ENCODE measurements around the gene GDF11.
"Not testable (repeated sequence)": the region's sequence is repeated elsewhere in the genome, so short reads cannot be mapped to it uniquely, and the experiment has no call there.

Gene GDF11

GRCh38 chr12:55755246-55755645 lies 12.3 kb downstream of the GDF11 start:
- Mint-ChIP-seq H3K27me3 (no peaks in the 10 kb centered on the region), H3K4me3 (no peak overlapping the region), H3K4me1 (no peaks in the 10 kb centered on the region), H3K27ac (peak overlapping the region; percentile 63), H3K9me3 (no peaks in the 10 kb centered on the region), H3K36me3 (peaks cover 19% of the 10 kb centered on the region)
- DNase-seq (ENCODE audit: low spot score in 2 of 2) (no peak), ATAC-seq (ENCODE audit: low read depth) (no peak)

GRCh38 chr12:55757701-55758100 lies 14.8 kb downstream of the GDF11 start:
- Mint-ChIP-seq H3K27ac (no peak overlapping the region), H3K4me3 (no peak overlapping the region), H3K4me1 (no peaks in the 10 kb centered on the region), H3K9me3 (no peaks in the 10 kb centered on the region), H3K36me3 (peaks cover 24% of the 10 kb centered on the region), H3K27me3 (no peaks in the 10 kb centered on the region)
- no peak for DNase-seq (ENCODE audit: low spot score in 2 of 2)
- ATAC-seq (ENCODE audit: low read depth): no peak

- DNase-seq (ENCODE audit: low spot score in 2 of 2); H3K27me3 Mint-ChIP-seq; H3K4me3 Mint-ChIP-seq; H3K27ac Mint-ChIP-seq; H3K4me1 Mint-ChIP-seq; H3K9me3 Mint-ChIP-seq; ATAC-seq (ENCODE audit: low read depth): not testable (repeated sequence)
- H3K36me3 Mint-ChIP-seq: peaks cover 24% of the 10 kb centered on the region
These were observed 15.7 kb downstream of the GDF11 start for GRCh38 chr12:55758575-55758974.

GRCh38 chr12:55760663-55761062 lies 17.7 kb downstream of the GDF11 start:
- DNase-seq (ENCODE audit: low spot score in 2 of 2): no peak
- Mint-ChIP-seq H3K4me1 (no peaks in the 10 kb centered on the region), H3K36me3 (peaks cover 19% of the 10 kb centered on the region), H3K27me3 (no peaks in the 10 kb centered on the region), H3K9me3 (no peaks in the 10 kb centered on the region), H3K27ac (peak overlapping the region; percentile 82), H3K4me3 (no peak overlapping the region)
- no peak for ATAC-seq (ENCODE audit: low read depth)

- Mint-ChIP-seq H3K27ac (no peak overlapping the region), H3K4me1 (no peaks in the 10 kb centered on the region), H3K27me3 (no peaks in the 10 kb centered on the region), H3K36me3 (peaks cover 16% of the 10 kb centered on the region), H3K4me3 (no peak overlapping the region), H3K9me3 (no peaks in the 10 kb centered on the region)
- no peak for ATAC-seq (ENCODE audit: low read depth)
- DNase-seq (ENCODE audit: low spot score in 2 of 2): no peak
These were observed 19.7 kb downstream of the GDF11 start for GRCh38 chr12:55762646-55763045.

- ATAC-seq (ENCODE audit: low read depth) (no peak), DNase-seq (ENCODE audit: low spot score in 2 of 2) (no peak)
- H3K9me3 Mint-ChIP-seq: no peaks in the 10 kb centered on the region
- no peaks in the 10 kb centered on the region for H3K27me3 Mint-ChIP-seq
- peaks cover 15% of the 10 kb centered on the region for H3K36me3 Mint-ChIP-seq
- H3K27ac Mint-ChIP-seq: no peak overlapping the region
- H3K4me1 Mint-ChIP-seq: peaks cover 3% of the 10 kb centered on the region
- H3K4me3 Mint-ChIP-seq: no peak overlapping the region
These were observed 22.9 kb downstream of the GDF11 start for GRCh38 chr12:55765736-55766290.

GRCh38 chr12:55767156-55767555 lies 24.2 kb downstream of the GDF11 start:
- Mint-ChIP-seq H3K36me3 (peaks cover 14% of the 10 kb centered on the region), H3K27me3 (no peaks in the 10 kb centered on the region), H3K4me3 (no peak overlapping the region), H3K27ac (no peak overlapping the region), H3K9me3 (no peaks in the 10 kb centered on the region), H3K4me1 (peaks cover 3% of the 10 kb centered on the region)
- ATAC-seq (ENCODE audit: low read depth): no peak
- no peak for DNase-seq (ENCODE audit: low spot score in 2 of 2)

- ATAC-seq (ENCODE audit: low read depth) (no peak), DNase-seq (ENCODE audit: low spot score in 2 of 2) (no peak)
- H3K27me3 Mint-ChIP-seq: no peaks in the 10 kb centered on the region
- peak overlapping the region; percentile 48 for H3K27ac Mint-ChIP-seq
- no peak overlapping the region for H3K4me3 Mint-ChIP-seq
- H3K4me1 Mint-ChIP-seq: peaks cover 5% of the 10 kb centered on the region
- H3K36me3 Mint-ChIP-seq: peaks cover 16% of the 10 kb centered on the region
- no peaks in the 10 kb centered on the region for H3K9me3 Mint-ChIP-seq
These were observed 28.8 kb downstream of the GDF11 start for GRCh38 chr12:55771736-55772135.

GRCh38 chr12:55777856-55778255 lies 34.9 kb downstream of the GDF11 start:
- Mint-ChIP-seq H3K4me1 (peaks cover 2% of the 10 kb centered on the region), H3K36me3 (peaks cover 16% of the 10 kb centered on the region), H3K9me3 (no peaks in the 10 kb centered on the region), H3K27ac (no peak overlapping the region), H3K27me3 (no peaks in the 10 kb centered on the region), H3K4me3 (no peak overlapping the region)
- ATAC-seq (ENCODE audit: low read depth) (no peak), DNase-seq (ENCODE audit: low spot score in 2 of 2) (no peak)

GRCh38 chr12:55780685-55781084 lies 37.8 kb downstream of the GDF11 start:
- no peak overlapping the region for H3K4me3 Mint-ChIP-seq
- no peaks in the 10 kb centered on the region for H3K27me3 Mint-ChIP-seq
- H3K9me3 Mint-ChIP-seq: no peaks in the 10 kb centered on the region
- DNase-seq (ENCODE audit: low spot score in 2 of 2) (no peak), ATAC-seq (ENCODE audit: low read depth) (no peak)
- H3K36me3 Mint-ChIP-seq: peaks cover 16% of the 10 kb centered on the region
- peak overlapping the region; percentile 54 for H3K27ac Mint-ChIP-seq
- no peaks in the 10 kb centered on the region for H3K4me1 Mint-ChIP-seq

- H3K27ac Mint-ChIP-seq: peak overlapping the region; percentile 63
- no peaks in the 10 kb centered on the region for H3K27me3 Mint-ChIP-seq
- DNase-seq (ENCODE audit: low spot score in 2 of 2) (no peak), ATAC-seq (ENCODE audit: low read depth) (no peak)
- H3K4me3 Mint-ChIP-seq: no peak overlapping the region
- H3K36me3 Mint-ChIP-seq: peaks cover 26% of the 10 kb centered on the region
- no peaks in the 10 kb centered on the region for H3K4me1 Mint-ChIP-seq
- no peaks in the 10 kb centered on the region for H3K9me3 Mint-ChIP-seq
These were observed 45.6 kb downstream of the GDF11 start for GRCh38 chr12:55788546-55788945.

GRCh38 chr12:55789171-55789570 lies 46.2 kb downstream of the GDF11 start:
- peaks cover 22% of the 10 kb centered on the region for H3K36me3 Mint-ChIP-seq
- no peaks in the 10 kb centered on the region for H3K9me3 Mint-ChIP-seq
- DNase-seq (ENCODE audit: low spot score in 2 of 2) (no peak), ATAC-seq (ENCODE audit: low read depth) (no peak)
- H3K27ac Mint-ChIP-seq: peak overlapping the region; percentile 63
- no peaks in the 10 kb centered on the region for H3K27me3 Mint-ChIP-seq
- no peaks in the 10 kb centered on the region for H3K4me1 Mint-ChIP-seq
- no peak overlapping the region for H3K4me3 Mint-ChIP-seq

GRCh38 chr12:55789893-55790292 lies 47.0 kb downstream of the GDF11 start:
- DNase-seq (ENCODE audit: low spot score in 2 of 2): no peak
- Mint-ChIP-seq H3K27me3 (no peaks in the 10 kb centered on the region), H3K9me3 (no peaks in the 10 kb centered on the region), H3K36me3 (peaks cover 27% of the 10 kb centered on the region), H3K4me1 (no peaks in the 10 kb centered on the region), H3K4me3 (no peak overlapping the region), H3K27ac (no peak overlapping the region)
- no peak for ATAC-seq (ENCODE audit: low read depth)

GRCh38 chr12:55795950-55796349 lies 53.0 kb downstream of the GDF11 start:
- no peak overlapping the region for H3K4me3 Mint-ChIP-seq
- peaks cover 3% of the 10 kb centered on the region for H3K4me1 Mint-ChIP-seq
- H3K27me3 Mint-ChIP-seq: no peaks in the 10 kb centered on the region
- no peak overlapping the region for H3K27ac Mint-ChIP-seq
- ATAC-seq (ENCODE audit: low read depth): no peak
- no peaks in the 10 kb centered on the region for H3K9me3 Mint-ChIP-seq
- no peak for DNase-seq (ENCODE audit: low spot score in 2 of 2)
- H3K36me3 Mint-ChIP-seq: peaks cover 26% of the 10 kb centered on the region

GRCh38 chr12:55797068-55797467 lies 54.1 kb downstream of the GDF11 start:
- Mint-ChIP-seq H3K27me3 (no peaks in the 10 kb centered on the region), H3K9me3 (no peaks in the 10 kb centered on the region), H3K4me3 (no peak overlapping the region), H3K27ac (peak overlapping the region; percentile 26), H3K4me1 (peaks cover 3% of the 10 kb centered on the region), H3K36me3 (peaks cover 25% of the 10 kb centered on the region)
- no peak for ATAC-seq (ENCODE audit: low read depth)
- DNase-seq (ENCODE audit: low spot score in 2 of 2): no peak
